Measurements from ENCODE around the gene CDC37L1. TPM values are rescaled to one million over a fixed set of nuclear protein-coding genes. Genes with fewer than 3 reads are reported as not detected.
A peak's percentile ranks its signal among the peaks of the same experiment; 100 is the strongest.

The CDC37L1 gene
- total and polyA plus RNA-seq, 12 donors: 13.4 to 58.4 (median 36.6) TPM

GRCh38 chr9:4661165-4661564, 18.2 kb upstream of the CDC37L1 start:
- DNase-seq (no peak), ATAC-seq (peak in 1 of 8 donors; percentile 31)
- no peaks in the 10 kb centered on the region for H3K27me3 ChIP-seq
- no peak for TF ChIP-seq CTCF (IDR thresholded peaks at IDR 0.05)
- peaks cover 0 to 50% (median 43%) of the 10 kb centered on the region in 9 donors for H3K4me1 ChIP-seq
- no peaks in the 10 kb centered on the region for H3K36me3 ChIP-seq
- H3K9me3 ChIP-seq: no peaks in the 10 kb centered on the region
- intact Hi-C loops (cut with DNase I): loop anchor here in 4 of 10 donors (5.0 to 10.0 kb wide), 2 partner anchors 81 to 324 kb away; partner anchors contain the start of genes AK3 (in 3 of the 4) and JAK2 (in 1 of the 4)
- H3K4me3 ChIP-seq: peak overlapping the region in 1 of 10 donors; percentile 89
- peak overlapping the region in 3 of 10 donors; percentile 5 to 87 (median 85) for H3K27ac ChIP-seq
- WGBS, 2 donors: 77 to 95% methylated on average over 1 of the region's 1 CpG

GRCh38 chr9:4661611-4662010, 17.8 kb upstream of the CDC37L1 start:
- DNase-seq (no peak), ATAC-seq (no peak)
- Histone ChIP-seq H3K27ac (peak overlapping the region in 7 of 10 donors; percentile 68 to 91 (median 86)), H3K9me3 (no peaks in the 10 kb centered on the region), H3K27me3 (no peaks in the 10 kb centered on the region), H3K36me3 (no peaks in the 10 kb centered on the region), H3K4me3 (peak overlapping the region; percentile 75 to 97 (median 90)), H3K4me1 (peaks cover 0 to 53% (median 43%) of the 10 kb centered on the region in 9 donors)
- WGBS, 2 donors: 9 to 11% methylated on average over 5 of the region's 5 CpGs
- intact Hi-C loops (cut with DNase I): loop anchor here in 5 of 10 donors (1.0 to 10.0 kb wide), 4 partner anchors 18 to 323 kb away; partner anchors contain the start of genes AK3 (in 3 of the 5), CDC37L1 (in 1 of the 5) and JAK2 (in 1 of the 5)
- TF ChIP-seq CTCF (IDR thresholded peaks at IDR 0.05): no peak

- Histone ChIP-seq H3K36me3 (no peaks in the 10 kb centered on the region), H3K27me3 (no peaks in the 10 kb centered on the region), H3K9me3 (no peaks in the 10 kb centered on the region), H3K4me1 (peaks cover 0 to 56% (median 43%) of the 10 kb centered on the region in 9 donors), H3K27ac (peak within 1 kb of the TSS; percentile 30 to 91 (median 84)), H3K4me3 (peak within 1 kb of the TSS; percentile 75 to 97 (median 90))
- TF ChIP-seq CTCF (IDR thresholded peaks at IDR 0.05): peak; percentile 24 to 74 (median 58)
- WGBS, 2 donors: 4% methylated on average over 67 to 70 of the region's 70 CpGs
- intact Hi-C loops (cut with DNase I): loop anchor here in 5 of 10 donors (1.0 to 10.0 kb wide), 4 partner anchors 17 to 322 kb away; partner anchors contain the start of genes AK3 (in 3 of the 5), CDC37L1 (in 1 of the 5) and JAK2 (in 1 of the 5)
- peak; percentile 88 to 89 for DNase-seq
- peak; percentile 94 to 97 (median 95) for ATAC-seq
These were observed 17.0 kb upstream of the CDC37L1 start, which contains the start of gene PLPP6 for GRCh38 chr9:4662108-4662988. Gene PLPP6, plus strand, starts transcription at chr9:4662294. Its CDS starts 82 bp downstream, at chr9:4662376.

All from heart right ventricle (tissue), 16 donors.